MCF 10A (cell line): Measurements from ENCODE around the gene PGF. TPM values are rescaled to one million over a fixed set of nuclear protein-coding genes. Genes with fewer than 3 reads are reported as not detected.
"Not testable (repeated sequence)": the region's sequence is repeated elsewhere in the genome, so short reads cannot be mapped to it uniquely, and the experiment has no call there.

Experiments used
- BruUV-seq: library from RNA; stranded (reverse); fragments of 400-500 nt; replicated peaks from 2 replicates; lab custom pipeline; 2021; lab: Mats Ljungman, UMichigan
- CTCF ChIA-PET: fragments of 300-600 bp; sonication (Branson Sonifier 250); formaldehyde crosslinking; extraction: SDS; loops from one replicate; lab custom pipeline; 2021; ENCODE audit warnings: antibody characterized with exemption, inconsistent platforms; lab: Yijun Ruan, JAX
- POLR2A ChIA-PET: fragments of 300-600, 350-650 bp; sonication (Branson Sonifier 250); formaldehyde crosslinking; extraction: SDS; loops from one replicate; lab custom pipeline; 2020; ENCODE audit warnings: antibody characterized with exemption, inconsistent platforms; lab: Yijun Ruan, JAX
- DNase-seq: peaks from one replicate; pipeline ENCODE4 v3.0.0-alpha.2; 2018; ENCODE audit not compliant: unreplicated experiment
- H3K27ac Mint-ChIP-seq: one replicate; pipeline ENCODE4 v1.8.0; 2022; ENCODE audit warnings: mild to moderate bottlenecking, low read depth, mixed read lengths; ENCODE audit not compliant: unreplicated experiment
- H3K27me3 Mint-ChIP-seq: one replicate; pipeline ENCODE4 v1.8.0; 2022; ENCODE audit warnings: mixed read lengths; ENCODE audit not compliant: insufficient read depth, unreplicated experiment
- H3K36me3 Mint-ChIP-seq: one replicate; pipeline ENCODE4 v1.8.0; 2022; ENCODE audit warnings: mild to moderate bottlenecking, moderate library complexity, mixed read lengths; ENCODE audit not compliant: insufficient read depth, unreplicated experiment
- H3K4me1 Mint-ChIP-seq: one replicate; pipeline ENCODE4 v1.8.0; 2022; ENCODE audit warnings: mixed read lengths; ENCODE audit not compliant: insufficient read depth, unreplicated experiment
- H3K4me3 Mint-ChIP-seq: one replicate; pipeline ENCODE4 v1.8.0; 2022; ENCODE audit warnings: mild to moderate bottlenecking, moderate library complexity, mixed read lengths; ENCODE audit not compliant: unreplicated experiment
- H3K9me3 Mint-ChIP-seq: one replicate; pipeline ENCODE4 v1.8.0; 2022; ENCODE audit warnings: mixed read lengths; ENCODE audit not compliant: unreplicated experiment
- CTCF ChIP-seq: fragments of 200-600 bp; IDR thresholded peaks from one replicate; pipeline ENCODE4 v1.8.0; 2022; ENCODE audit warnings: antibody characterized with exemption, mild to moderate bottlenecking; ENCODE audit not compliant: unreplicated experiment
- intact Hi-C: fragments of 100-400 bp; cut with micrococcal nuclease; formaldehyde crosslinking; loops from 2 replicates; pipeline ENCODE4 v1.14.1; 2022
- total RNA-seq: library from RNA; stranded (reverse); gene quantifications from 2 replicates; pipeline ENCODE4 v1.2.3, GENCODE V29; 2022

PGF gene
- total RNA-seq, 1 experiment from 2014 or later = 2.1 TPM

- Mint-ChIP-seq H3K9me3 (no peaks in the 10 kb centered on the region), H3K27ac (peak overlapping the region; percentile 72), H3K27me3 (no peaks in the 10 kb centered on the region), H3K4me3 (peak overlapping the region; percentile 94), H3K36me3 (peaks cover 34% of the 10 kb centered on the region), H3K4me1 (peaks cover 16% of the 10 kb centered on the region)
- ChIA-PET POLR2A (interaction anchor here (1.3 to 2.9 kb wide), 7 partner anchors 13 to 67 kb away, joined by 4 to 18 read pairs (median 7); partner anchors contain the start of genes ACYP1 and ZC2HC1C), CTCF (interaction anchor here (0.6 to 1.5 kb wide), 4 partner anchors 18 to 96 kb away, joined by 3 to 5 read pairs (median 4); no protein-coding TSS in a partner anchor)
- TF ChIP-seq CTCF = no peak
- DNase-seq = no peak
- BruUV-seq = no TSS peak
- intact Hi-C loops = loop anchor here (5.0 kb wide), 1 partner anchor 55 kb away; no protein-coding TSS in a partner anchor
These were observed 46.5 kb upstream of the PGF start for GRCh38 chr14:75001899-75002298.

GRCh38 chr14:75001261-75001660 lies 45.9 kb upstream of the PGF start:
- H3K27me3 Mint-ChIP-seq = no peaks in the 10 kb centered on the region
- DNase-seq = no peak
- H3K9me3 Mint-ChIP-seq = no peaks in the 10 kb centered on the region
- BruUV-seq = no TSS peak
- no peak overlapping the region for H3K4me3 Mint-ChIP-seq
- no peak overlapping the region for H3K27ac Mint-ChIP-seq
- H3K4me1 Mint-ChIP-seq = peaks cover 16% of the 10 kb centered on the region
- POLR2A ChIA-PET = interaction anchor here (1.3 to 2.2 kb wide), 3 partner anchors 16 to 36 kb away, joined by 4 to 7 read pairs (median 5); no protein-coding TSS in a partner anchor
- CTCF ChIA-PET = no interaction called here
- TF ChIP-seq CTCF = no peak
- intact Hi-C loops = loop anchor here (5.0 kb wide), 1 partner anchor 54 kb away; no protein-coding TSS in a partner anchor
- peaks cover 28% of the 10 kb centered on the region for H3K36me3 Mint-ChIP-seq

- H3K27me3 Mint-ChIP-seq, H3K27ac Mint-ChIP-seq, intact Hi-C loops, H3K4me3 Mint-ChIP-seq, H3K36me3 Mint-ChIP-seq, BruUV-seq, DNase-seq, H3K4me1 Mint-ChIP-seq, H3K9me3 Mint-ChIP-seq: not testable (repeated sequence)
- POLR2A ChIA-PET = interaction anchor here (0.6 kb wide), 1 partner anchor 606 kb away, joined by 3 read pairs; no protein-coding TSS in a partner anchor
- CTCF ChIA-PET = interaction anchor here (0.6 kb wide), 1 partner anchor 9 kb away, joined by 3 read pairs; no protein-coding TSS in a partner anchor
These were observed 40.4 kb upstream of the PGF start for GRCh38 chr14:74995781-74996180.

GRCh38 chr14:74994182-74994581 lies 38.8 kb upstream of the PGF start:
- CTCF ChIA-PET, POLR2A ChIA-PET, intact Hi-C loops, H3K27ac Mint-ChIP-seq, H3K36me3 Mint-ChIP-seq, H3K4me1 Mint-ChIP-seq, H3K4me3 Mint-ChIP-seq, DNase-seq, H3K27me3 Mint-ChIP-seq, BruUV-seq, H3K9me3 Mint-ChIP-seq: not testable (repeated sequence)

- Mint-ChIP-seq H3K27me3 (no peaks in the 10 kb centered on the region), H3K4me1 (peaks cover 9% of the 10 kb centered on the region), H3K4me3 (no peak overlapping the region), H3K36me3 (no peaks in the 10 kb centered on the region), H3K9me3 (no peaks in the 10 kb centered on the region), H3K27ac (no peak overlapping the region)
- POLR2A ChIA-PET = no interaction called here
- intact Hi-C loops = no loop called here
- no TSS peak for BruUV-seq
- CTCF ChIA-PET = interaction anchor here (0.6 kb wide), 3 partner anchors 48 to 665 kb away, joined by 3 read pairs; no protein-coding TSS in a partner anchor
- DNase-seq = no peak
- no peak for TF ChIP-seq CTCF
These were observed 33.6 kb upstream of the PGF start for GRCh38 chr14:74988993-74989392.
